Measurements from ENCODE around the gene ANKRD33B. TPM values are rescaled to one million over a fixed set of nuclear protein-coding genes. Genes with fewer than 3 reads are reported as not detected.
A peak's percentile ranks its signal among the peaks of the same experiment; 100 is the strongest.

Gene ANKRD33B
- total RNA-seq, 1 experiment from 2014 or later, result 14.9 TPM

DNA sequence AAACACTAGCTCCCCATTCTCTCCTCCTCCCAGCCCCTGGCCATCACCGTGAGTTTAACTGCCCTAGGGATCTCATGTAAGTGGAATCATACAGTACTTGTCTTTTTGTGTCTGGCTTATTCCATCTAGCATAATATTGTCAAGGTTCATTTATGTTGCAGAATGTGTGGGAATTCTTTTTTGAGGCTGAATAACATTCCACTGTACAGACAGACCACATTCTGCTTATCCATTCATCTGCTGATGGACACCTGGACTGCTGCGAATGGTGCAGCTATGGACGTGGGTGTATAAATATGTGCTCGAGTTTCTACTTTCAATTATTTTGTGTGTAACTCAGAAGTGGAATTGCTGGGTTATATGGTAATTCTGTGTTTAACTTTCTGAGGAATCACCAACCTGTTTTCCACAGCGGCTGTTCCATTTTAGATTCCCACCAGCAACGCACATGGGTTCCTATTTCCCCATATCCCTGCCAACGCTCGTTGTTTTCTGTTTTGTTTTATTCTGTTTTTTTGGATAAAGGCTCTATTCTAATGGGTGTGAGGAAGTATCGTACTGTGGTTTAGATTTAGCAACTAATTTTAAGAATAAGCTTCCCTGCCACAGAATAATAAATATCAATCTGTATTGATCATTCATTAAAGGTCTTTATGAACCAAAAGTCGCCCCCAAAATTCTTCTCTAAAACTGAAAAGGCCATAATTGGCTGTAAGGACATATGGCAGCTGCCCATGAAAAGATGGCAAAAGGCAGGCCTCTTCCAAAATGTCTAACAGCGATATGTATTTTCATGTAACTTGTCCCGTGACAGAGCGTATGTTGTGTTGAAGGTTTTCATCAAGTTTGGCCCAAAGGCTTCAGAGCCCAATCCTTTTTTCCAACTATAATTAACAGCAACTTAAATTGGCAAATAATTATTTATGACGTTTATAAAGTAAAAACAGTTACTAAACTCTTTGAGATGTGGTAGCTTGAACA lies 126.9 kb downstream of the ANKRD33B start:
- POLR2A ChIA-PET (ENCODE audit: unreplicated experiment), result no interaction called here

DNA sequence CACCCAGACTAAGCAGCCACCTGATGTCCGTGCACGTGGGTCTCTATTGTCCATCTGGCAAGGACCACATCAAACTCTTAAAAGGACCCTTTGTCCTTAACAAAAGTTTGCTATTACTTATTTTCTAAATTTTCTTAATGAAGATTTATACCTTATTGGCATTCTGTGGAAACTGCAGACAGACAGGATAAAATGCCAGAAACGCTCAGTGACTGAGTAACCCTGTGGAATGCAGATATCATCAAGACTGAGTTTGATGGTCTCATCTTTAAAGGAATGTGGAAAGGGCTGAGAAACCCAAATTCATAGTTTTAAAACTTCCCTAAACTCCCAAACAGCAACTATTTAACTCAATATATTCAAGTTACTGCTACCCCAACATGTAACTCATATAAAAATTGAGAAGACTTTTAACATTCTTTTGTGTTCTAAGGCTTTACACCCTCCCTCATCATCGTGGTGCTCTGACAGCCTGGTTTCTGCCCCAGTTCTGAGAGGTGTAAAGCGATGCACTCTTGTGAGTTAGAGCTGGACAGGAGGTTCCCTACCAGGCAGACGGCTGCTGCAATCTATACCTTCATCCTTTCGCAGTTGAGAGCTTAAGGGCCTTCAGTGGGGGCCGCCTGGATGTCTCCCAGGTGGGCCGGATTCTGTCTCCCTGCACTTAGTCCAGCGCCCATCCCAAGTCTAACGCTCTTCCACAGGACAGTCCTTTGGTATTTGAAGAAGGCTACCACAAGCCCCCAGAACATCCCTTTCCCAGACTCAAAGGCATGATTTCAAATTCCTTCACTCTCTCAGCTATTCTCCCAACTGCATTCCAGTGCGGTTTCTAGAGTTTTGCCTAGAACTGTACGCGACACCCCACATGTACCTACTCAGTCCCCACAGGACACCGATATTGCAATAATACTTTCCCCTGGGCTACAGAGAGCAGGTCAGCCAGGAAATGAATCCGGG lies 128.2 kb downstream of the ANKRD33B start:
- peak; percentile 53 for DNase-seq
- POLR2A ChIA-PET (ENCODE audit: unreplicated experiment), result no interaction called here
- no peak overlapping the region for H3K4me2 ChIP-seq (ENCODE audit: low read length)

More for the DNA sequence above, 126.9 kb downstream of the ANKRD33B start:
- DNase-seq (no peak), ATAC-seq (no peak)
- Histone ChIP-seq H3K36me3 (ENCODE audit: low read depth, low read length) (peaks cover 62% of the 10 kb centered on the region), H3K4me3 (ENCODE audit: low read length) (no peak overlapping the region), H3K27me3 (ENCODE audit: low read length) (no peaks in the 10 kb centered on the region), H3K9me2 (replicated peaks; ENCODE audit: low read length) (no peaks in the 10 kb centered on the region), H3K79me2 (ENCODE audit: low read length) (peaks cover 62% of the 10 kb centered on the region), H4K20me1 (ENCODE audit: low read length) (no peaks in the 10 kb centered on the region), H3K9me3 (ENCODE audit: low read length) (no peaks in the 10 kb centered on the region), H3K27ac (ENCODE audit: low read length) (no peak overlapping the region), H3K4me1 (ENCODE audit: insufficient read depth, low read length) (peaks cover 28% of the 10 kb centered on the region), H3K9ac (ENCODE audit: low read length) (no peak overlapping the region), H3K4me2 (ENCODE audit: low read length) (no peak overlapping the region), H3F3A (ENCODE audit: low read length, unreplicated experiment) (peaks cover 3% of the 10 kb centered on the region), H2AFZ (ENCODE audit: low read length) (no peak overlapping the region)
- CTCF ChIA-PET, result no interaction called here
- BruUV-seq (replicated peaks), result no TSS peak
- TF ChIP-seq EZH2 (IDR thresholded peaks at IDR 0.05; ENCODE audit: low read length, unreplicated experiment) (no peak), EZH2phosphoT487 (IDR thresholded peaks at IDR 0.05; ENCODE audit: borderline replicate concordance, low read length) (no peak)
- TF ChIP-seq, protein P1, sequence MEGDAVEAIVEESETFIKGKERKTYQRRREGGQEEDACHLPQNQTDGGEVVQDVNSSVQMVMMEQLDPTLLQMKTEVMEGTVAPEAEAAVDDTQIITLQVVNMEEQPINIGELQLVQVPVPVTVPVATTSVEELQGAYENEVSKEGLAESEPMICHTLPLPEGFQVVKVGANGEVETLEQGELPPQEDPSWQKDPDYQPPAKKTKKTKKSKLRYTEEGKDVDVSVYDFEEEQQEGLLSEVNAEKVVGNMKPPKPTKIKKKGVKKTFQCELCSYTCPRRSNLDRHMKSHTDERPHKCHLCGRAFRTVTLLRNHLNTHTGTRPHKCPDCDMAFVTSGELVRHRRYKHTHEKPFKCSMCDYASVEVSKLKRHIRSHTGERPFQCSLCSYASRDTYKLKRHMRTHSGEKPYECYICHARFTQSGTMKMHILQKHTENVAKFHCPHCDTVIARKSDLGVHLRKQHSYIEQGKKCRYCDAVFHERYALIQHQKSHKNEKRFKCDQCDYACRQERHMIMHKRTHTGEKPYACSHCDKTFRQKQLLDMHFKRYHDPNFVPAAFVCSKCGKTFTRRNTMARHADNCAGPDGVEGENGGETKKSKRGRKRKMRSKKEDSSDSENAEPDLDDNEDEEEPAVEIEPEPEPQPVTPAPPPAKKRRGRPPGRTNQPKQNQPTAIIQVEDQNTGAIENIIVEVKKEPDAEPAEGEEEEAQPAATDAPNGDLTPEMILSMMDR (conservative IDR thresholded peaks at IDR 0.05; ENCODE audit: low read depth, low read length), result no peak
- intact Hi-C loops (cut with micrococcal nuclease), result loop anchor here (10.0 kb wide), 2 partner anchors 354 to 804 kb away; no protein-coding TSS in a partner anchor

More for the DNA sequence above, 128.2 kb downstream of the ANKRD33B start:
- ATAC-seq, result no peak
- peaks cover 39% of the 10 kb centered on the region for H3K4me1 ChIP-seq (ENCODE audit: insufficient read depth, low read length)
- peaks cover 6% of the 10 kb centered on the region for H3F3A ChIP-seq (ENCODE audit: low read length, unreplicated experiment)
- no peak overlapping the region for H3K4me3 ChIP-seq (ENCODE audit: low read length)
- no peak overlapping the region for H2AFZ ChIP-seq (ENCODE audit: low read length)
- intact Hi-C loops (cut with micrococcal nuclease), result loop anchor here (10.0 kb wide), 2 partner anchors 353 to 803 kb away; no protein-coding TSS in a partner anchor
- BruUV-seq (replicated peaks), result no TSS peak
- H3K9me2 ChIP-seq (replicated peaks; ENCODE audit: low read length), result no peaks in the 10 kb centered on the region
- H3K27me3 ChIP-seq (ENCODE audit: low read length), result no peaks in the 10 kb centered on the region
- H3K9me3 ChIP-seq (ENCODE audit: low read length), result no peaks in the 10 kb centered on the region
- CTCF ChIA-PET, result no interaction called here
- peaks cover 62% of the 10 kb centered on the region for H3K36me3 ChIP-seq (ENCODE audit: low read depth, low read length)
- H3K79me2 ChIP-seq (ENCODE audit: low read length), result peaks cover 75% of the 10 kb centered on the region
- H3K27ac ChIP-seq (ENCODE audit: low read length), result no peak overlapping the region
- no peak overlapping the region for H3K9ac ChIP-seq (ENCODE audit: low read length)
- TF ChIP-seq, protein P1 (conservative IDR thresholded peaks at IDR 0.05; ENCODE audit: low read depth, low read length), result no peak
- TF ChIP-seq EZH2phosphoT487 (IDR thresholded peaks at IDR 0.05; ENCODE audit: borderline replicate concordance, low read length) (no peak), EZH2 (IDR thresholded peaks at IDR 0.05; ENCODE audit: low read length, unreplicated experiment) (no peak)
- H4K20me1 ChIP-seq (ENCODE audit: low read length), result no peaks in the 10 kb centered on the region

Measured in PC-3 (cell line).